Caco-2 (cell line): ENCODE results near the gene SRD5A2. TPM values are rescaled to one million over a fixed set of nuclear protein-coding genes. Genes with fewer than 3 reads are reported as not detected.

Experiments
- BruUV-seq: library from RNA; stranded (reverse); fragments of 400-500 nt; replicated peaks from 2 replicates; lab custom pipeline; 2021; lab: Mats Ljungman, UMichigan
- CTCF ChIA-PET: fragments of 300-600 bp; sonication (Branson Sonifier 250); formaldehyde crosslinking; loops from one replicate; lab custom pipeline; 2022; ENCODE audit warnings: antibody characterized with exemption; lab: Charles Lee
- POLR2A ChIA-PET: fragments of 300-600 bp; sonication (Branson Sonifier 250); formaldehyde crosslinking; loops from one replicate; lab custom pipeline; 2022; ENCODE audit warnings: antibody characterized with exemption; lab: Charles Lee
- DNase-seq, 2 experiments: peaks; one replicate each; pipeline versions ENCODE4 v3.0.0 to v3.0.0-alpha.2; 2020 to 2022
- H3K27me3 ChIP-seq: replicated peaks from 2 replicates; pipeline ENCODE4 v1.6.0; 2011; ENCODE audit warnings: low read length; ENCODE audit not compliant: control insufficient read depth, insufficient read depth
- H3K36me3 ChIP-seq: 2 replicates; pipeline ENCODE4 v1.5.1; 2011; ENCODE audit warnings: low read length; ENCODE audit not compliant: control insufficient read depth, insufficient read depth
- H3K4me1 ChIP-seq: fragments of 250-450 bp; sonication (Bioruptor Pico); 2 replicates; pipeline ENCODE4 v1.5.1; 2020; ENCODE audit warnings: mild to moderate bottlenecking
- H3K4me3 ChIP-seq: 2 replicates; pipeline ENCODE4 v1.5.1; 2011; ENCODE audit warnings: low read depth, mild to moderate bottlenecking, control low read depth, low read length
- H3K9me3 ChIP-seq: fragments of 250-450 bp; sonication (Bioruptor Pico); 2 replicates; pipeline ENCODE4 v1.5.1; 2020; ENCODE audit warnings: mild to moderate bottlenecking, moderate library complexity
- H3K27ac Mint-ChIP-seq: one replicate; pipeline ENCODE4 v1.8.0; 2022; ENCODE audit warnings: mixed read lengths; ENCODE audit not compliant: unreplicated experiment
- H3K27me3 Mint-ChIP-seq: one replicate; pipeline ENCODE4 v1.8.0; 2022; ENCODE audit warnings: mixed read lengths; ENCODE audit not compliant: insufficient read depth, unreplicated experiment
- H3K36me3 Mint-ChIP-seq: one replicate; pipeline ENCODE4 v1.8.0; 2022; ENCODE audit warnings: mild to moderate bottlenecking, mixed read lengths; ENCODE audit not compliant: insufficient read depth, unreplicated experiment
- H3K4me1 Mint-ChIP-seq: one replicate; pipeline ENCODE4 v1.8.0; 2022; ENCODE audit warnings: low read depth, mixed read lengths; ENCODE audit not compliant: unreplicated experiment
- H3K4me3 Mint-ChIP-seq: one replicate; pipeline ENCODE4 v1.8.0; 2022; ENCODE audit warnings: mild to moderate bottlenecking, moderate library complexity, mixed read lengths; ENCODE audit not compliant: unreplicated experiment
- H3K9me3 Mint-ChIP-seq: one replicate; pipeline ENCODE4 v1.8.0; 2022; ENCODE audit warnings: mixed read lengths; ENCODE audit not compliant: unreplicated experiment
- CTCF ChIP-seq, 2 experiments: fragments of 200-600 bp in 1 of 2; IDR thresholded peaks; 1 replicate in 1 of 2; 2 replicates in 1 of 2; pipeline versions ENCODE4 v1.5.1 to v1.8.0; 2011 to 2022; ENCODE audit warnings: antibody characterized with exemption in 1 of 2, control low read depth in 1 of 2, inconsistent platforms in 1 of 2, low read depth in 1 of 2, low read length in 1 of 2, mild to moderate bottlenecking in 1 of 2, moderate library complexity in 1 of 2; ENCODE audit not compliant: insufficient read depth in 1 of 2, severe bottlenecking in 1 of 2, unreplicated experiment in 1 of 2
- intact Hi-C: fragments of 100-400 bp; cut with micrococcal nuclease; formaldehyde crosslinking; loops from one replicate; pipeline ENCODE4 v1.10.0; 2022; ENCODE audit not compliant: unreplicated experiment
- total RNA-seq: library from RNA; stranded (reverse); gene quantifications from 2 replicates; pipeline ENCODE4 v1.2.3, GENCODE V29; 2022

The SRD5A2 gene
- total RNA-seq, 1 experiment from 2014 or later: not detected

DNA sequence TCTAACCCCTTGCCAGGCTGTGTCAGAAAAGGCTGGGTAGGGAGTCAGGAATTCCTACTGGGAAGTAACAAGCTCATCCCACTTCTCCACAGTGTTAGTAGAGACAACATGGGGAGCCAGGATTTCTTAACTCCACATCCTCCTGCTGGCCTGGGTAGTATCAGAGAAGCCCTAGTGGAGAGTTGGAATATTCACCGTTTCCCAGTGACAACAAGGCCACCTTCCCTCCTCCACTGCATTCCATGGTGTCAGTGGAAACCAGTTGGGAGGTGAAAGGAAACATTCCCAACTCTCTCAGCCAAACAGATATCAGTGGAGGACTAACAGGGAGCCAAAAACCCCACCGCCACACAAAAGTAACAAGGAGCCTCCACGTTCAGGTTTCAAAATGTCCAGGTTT is 41.2 kb downstream of the SRD5A2 start:
- TF ChIP-seq CTCF (IDR thresholded peaks at IDR 0.05; ENCODE audit: insufficient read depth in 1 of 2, low read depth in 1 of 2, low read length in 1 of 2, severe bottlenecking in 1 of 2, unreplicated experiment in 1 of 2): no peak
- Mint-ChIP-seq H3K27me3 (no peaks in the 10 kb centered on the region), H3K4me1 (no peaks in the 10 kb centered on the region), H3K36me3 (no peaks in the 10 kb centered on the region), H3K27ac (no peak overlapping the region), H3K4me3 (no peak overlapping the region), H3K9me3 (peaks cover 10% of the 10 kb centered on the region)
- no peaks in the 10 kb centered on the region for H3K36me3 ChIP-seq
- no peak overlapping the region for H3K4me3 ChIP-seq
- H3K4me1 ChIP-seq: peaks cover 10% of the 10 kb centered on the region; the same call in 1 of the 2 replicates
- no peaks in the 10 kb centered on the region for H3K27me3 ChIP-seq
- DNase-seq: no peak
- POLR2A ChIA-PET: no interaction called here
- CTCF ChIA-PET: no interaction called here
- no peaks in the 10 kb centered on the region for H3K9me3 ChIP-seq
- intact Hi-C loops: no loop called here
- no TSS peak for BruUV-seq

GRCh38 chr2:31535768-31536167 is 45.0 kb downstream of the SRD5A2 start:
- no peaks in the 10 kb centered on the region for H3K36me3 ChIP-seq
- CTCF ChIA-PET: no interaction called here
- no peaks in the 10 kb centered on the region for H3K9me3 Mint-ChIP-seq
- no peak overlapping the region for H3K4me3 ChIP-seq
- H3K4me1 ChIP-seq: peaks cover 10% of the 10 kb centered on the region; the same call in 1 of the 2 replicates
- H3K27me3 ChIP-seq: no peaks in the 10 kb centered on the region
- no TSS peak for BruUV-seq
- no peak for TF ChIP-seq CTCF (IDR thresholded peaks at IDR 0.05; ENCODE audit: insufficient read depth in 1 of 2, low read depth in 1 of 2, low read length in 1 of 2, severe bottlenecking in 1 of 2, unreplicated experiment in 1 of 2)
- intact Hi-C loops: no loop called here
- H3K9me3 ChIP-seq: no peaks in the 10 kb centered on the region
- H3K4me3 Mint-ChIP-seq: no peak overlapping the region
- no peaks in the 10 kb centered on the region for H3K4me1 Mint-ChIP-seq
- peaks cover 8% of the 10 kb centered on the region for H3K27me3 Mint-ChIP-seq
- H3K27ac Mint-ChIP-seq: no peak overlapping the region
- H3K36me3 Mint-ChIP-seq: no peaks in the 10 kb centered on the region
- DNase-seq: no peak
- POLR2A ChIA-PET: no interaction called here

- no peaks in the 10 kb centered on the region for H3K27me3 ChIP-seq
- Mint-ChIP-seq H3K27me3 (peaks cover 10% of the 10 kb centered on the region), H3K36me3 (no peaks in the 10 kb centered on the region), H3K4me1 (no peaks in the 10 kb centered on the region), H3K27ac (no peak overlapping the region), H3K4me3 (no peak overlapping the region), H3K9me3 (no peaks in the 10 kb centered on the region)
- ChIA-PET CTCF (no interaction called here), POLR2A (no interaction called here)
- no peak for DNase-seq
- H3K4me1 ChIP-seq: peaks cover 10% of the 10 kb centered on the region; the same call in 1 of the 2 replicates
- no TSS peak for BruUV-seq
- no peak for TF ChIP-seq CTCF (IDR thresholded peaks at IDR 0.05; ENCODE audit: insufficient read depth in 1 of 2, low read depth in 1 of 2, low read length in 1 of 2, severe bottlenecking in 1 of 2, unreplicated experiment in 1 of 2)
- H3K36me3 ChIP-seq: no peaks in the 10 kb centered on the region
- H3K4me3 ChIP-seq: no peak overlapping the region
- no peaks in the 10 kb centered on the region for H3K9me3 ChIP-seq
- intact Hi-C loops: no loop called here
Observed at GRCh38 chr2:31534636-31535035, 46.1 kb downstream of the SRD5A2 start.
